ENCODE results near the gene ADGRA1. TPM values are rescaled to one million over a fixed set of nuclear protein-coding genes. Genes with fewer than 3 reads are reported as not detected.

ADGRA1 gene
- total and polyA plus RNA-seq, 2 of the 8 experiments (the other 6 are each of a cell fraction or from before 2014, with no cell fraction given), result 0.17 to 0.21 TPM

GRCh38 chr10:133169173-133169947 lies 81.6 kb downstream of the ADGRA1 start:
- 94% methylated on average over 29 of the region's 30 CpGs; no CpG with 5 or more reads in 1 of the 2 experiments for WGBS, 2 experiments (ENCODE audit: extremely low coverage in 1 of 2, insufficient coverage in 1 of 2, insufficient read length in 1 of 2, insufficient replicate concordance in 2 of 2, low coverage in 1 of 2, low lambda C conversion rate in 2 of 2, missing lambda C conversion rate in 1 of 2)
- no peak overlapping the region for H2AK5ac ChIP-seq (ENCODE audit: low read depth, low read length)
- no peak overlapping the region for H4K91ac ChIP-seq (replicated peaks; ENCODE audit: insufficient read length, low read length)
- no peak overlapping the region for H3K4me3 ChIP-seq (ENCODE audit: extremely low read depth in 1 of 4, insufficient read depth in 2 of 4, low read depth in 3 of 4, low read length in 4 of 4)
- no peak overlapping the region for H2BK5ac ChIP-seq (ENCODE audit: low read depth, low read length)
- H4K20me1 ChIP-seq (replicated peaks in 1 of 2; ENCODE audit: control insufficient read depth in 1 of 2, insufficient read depth in 2 of 2, low read length in 2 of 2), result peaks cover 0 to 11% of the 10 kb centered on the region in 2 experiments
- H2BK15ac ChIP-seq (ENCODE audit: low read length), result no peak overlapping the region
- no peak overlapping the region for H3K9ac ChIP-seq (replicated peaks in 1 of 4; ENCODE audit: extremely low read depth in 1 of 4, low read depth in 3 of 4, low read length in 3 of 4)
- no peak overlapping the region for H2AFZ ChIP-seq (ENCODE audit: low read length)
- FAIRE-seq, result no peak
- H3K4me2 ChIP-seq (ENCODE audit: insufficient read depth in 1 of 2, low read depth in 2 of 2, low read length in 2 of 2), result no peak overlapping the region
- peaks cover 0 to 18% (median 9%) of the 10 kb centered on the region in 4 experiments; a peak in 5 of 8 replicates for H3K36me3 ChIP-seq (ENCODE audit: control insufficient read depth in 2 of 4, insufficient read depth in 4 of 4, low read length in 3 of 4)
- no peak overlapping the region for H4K8ac ChIP-seq (ENCODE audit: extremely low read depth, insufficient read depth, low read length)
- peaks cover 11% of the 10 kb centered on the region for H3K79me1 ChIP-seq (ENCODE audit: low read depth, low read length)
- H3K23ac ChIP-seq (ENCODE audit: insufficient read length), result no peak overlapping the region
- no peak overlapping the region for H3K18ac ChIP-seq (ENCODE audit: extremely low read depth, low read length)
- H3K27me3 ChIP-seq (replicated peaks in 1 of 4; ENCODE audit: control insufficient read depth in 3 of 4, extremely low read depth in 1 of 4, insufficient read depth in 3 of 4, low read length in 3 of 4), result no peaks in the 10 kb centered on the region
- H3K4me1 ChIP-seq (replicated peaks in 1 of 4; ENCODE audit: control insufficient read depth in 3 of 4, insufficient read depth in 4 of 4, low read length in 3 of 4), result peaks cover 0 to 6% (median 2%) of the 10 kb centered on the region in 4 experiments; a peak in 2 of 7 replicates
- DNase-seq (ENCODE audit: low read depth in 1 of 2, low spot score in 2 of 2), result peak in 1 of 2 experiments; percentile 41
- ChIA-PET POLR2A (ENCODE audit: partially characterized antibody) (no interaction called here), CTCF (ENCODE audit: partially characterized antibody) (no interaction called here)
- H4K5ac ChIP-seq (ENCODE audit: insufficient read length, low read depth, low read length), result no peak overlapping the region
- no peaks in the 10 kb centered on the region; a peak in 1 of 4 replicates for H3K79me2 ChIP-seq (ENCODE audit: control insufficient read depth in 1 of 2, insufficient read depth in 2 of 2, low read length in 2 of 2)
- H3K23me2 ChIP-seq (ENCODE audit: low read depth, low read length), result peaks cover under 1% of the 10 kb centered on the region; the same call in 1 of the 2 replicates
- H3K56ac ChIP-seq (replicated peaks; ENCODE audit: insufficient read length, low read depth, low read length), result no peak overlapping the region
- no peak overlapping the region for H2BK120ac ChIP-seq (replicated peaks; ENCODE audit: low read depth, low read length)
- no peak overlapping the region for H3K14ac ChIP-seq (ENCODE audit: insufficient read length)
- no peaks in the 10 kb centered on the region; a peak in 1 of 4 replicates for H3K9me3 ChIP-seq (ENCODE audit: insufficient read depth in 2 of 2, low read depth in 1 of 2, low read length in 1 of 2)
- H2BK12ac ChIP-seq (ENCODE audit: low read depth, low read length), result no peak overlapping the region
- no peak overlapping the region for H2BK20ac ChIP-seq (ENCODE audit: low read length)
- H3K4ac ChIP-seq (replicated peaks; ENCODE audit: insufficient read length, low read depth, low read length), result no peak overlapping the region
- TF ChIP-seq YY1 (IDR thresholded peaks at IDR 0.05; ENCODE audit: low read depth, low read length) (no peak), EGR1 (IDR thresholded peaks at IDR 0.05; ENCODE audit: borderline replicate concordance, low read depth, low read length) (peak; percentile 89)
- no peak overlapping the region for H3K27ac ChIP-seq (ENCODE audit: low read depth, low read length)
